Gastrocnemius medialis (tissue), 4 donors: ENCODE results near the gene RNF6. TPM values are rescaled to one million over a fixed set of nuclear protein-coding genes. Genes with fewer than 3 reads are reported as not detected.

Experiments
- ATAC-seq, 2 donors: fragments of 150-250 bp; one replicate each; pipeline ENCODE4 v1.9.1; 2016
- DNase-seq, 2 donors: peaks; one replicate each; pipeline ENCODE4 v3.0.0-alpha.2; 2019
- H3K27ac ChIP-seq, 4 donors: fragments of 200-600 bp; sonication (generic); 1 replicate in 1 of 4; 2 replicates in 3 of 4; pipeline ENCODE4 v1.5.1; 2016 to 2018; ENCODE audit warnings: mild to moderate bottlenecking in 2 of 4, moderate library complexity in 1 of 4
- H3K27me3 ChIP-seq, 3 donors: fragments of 200-600 bp; sonication (generic) in 2 of 3; 1 replicate in 1 of 3; 2 replicates in 2 of 3; pipeline versions ENCODE4 v1.5.1 to v1.6.0; 2016 to 2019; ENCODE audit warnings: mild to moderate bottlenecking in 1 of 3, moderate library complexity in 1 of 3
- H3K36me3 ChIP-seq, 2 donors: fragments of 200-600 bp; sonication (generic) in 1 of 2; one replicate each; pipeline ENCODE4 v1.5.1; 2017 to 2018
- H3K4me1 ChIP-seq, 2 donors: fragments of 200-600 bp; sonication (generic) in 1 of 2; one replicate each; pipeline ENCODE4 v1.5.1; 2016 to 2017; ENCODE audit warnings: mild to moderate bottlenecking in 2 of 2
- H3K4me3 ChIP-seq, 4 donors: fragments of 200-600 bp; sonication (generic) in 3 of 4; 1 replicate in 1 of 4; 2 replicates in 3 of 4; pipeline ENCODE4 v1.5.1; 2016 to 2019; ENCODE audit warnings: mild to moderate bottlenecking in 2 of 4
- H3K9me3 ChIP-seq, 3 donors: fragments of 200-600 bp; sonication (generic) in 2 of 3; 1 replicate in 1 of 3; 2 replicates in 2 of 3; pipeline ENCODE4 v1.5.1; 2016 to 2019
- POLR2A ChIP-seq, 2 donors: fragments of 450-650 bp; IDR thresholded peaks; one replicate each; pipeline ENCODE4 v1.6.1; 2017; ENCODE audit warnings: antibody characterized with exemption in 2 of 2, mild to moderate bottlenecking in 2 of 2, moderate library complexity in 2 of 2
- in situ Hi-C, 4 donors: fragments of 200-750 bp; cut with MboI; loops; one replicate each; pipeline versions ENCODE4 v1.15.0 to v1.8.0; 2017; ENCODE audit warnings: low sequenced_read_pairs in 4 of 4
- intact Hi-C: fragments of 100-400 bp; cut with DNase I; formaldehyde crosslinking; loops from one replicate; pipeline ENCODE4 v1.15.1; 2023; ENCODE audit warnings: low total_unique reads
- total RNA-seq, 4 donors: library from RNA; depleted of rRNA; stranded (reverse); fragments of >200 nt; gene quantifications; one replicate each; pipeline versions ENCODE4 v1.1.0 to v1.2.3, GENCODE V29; 2016
- TF ChIP-seq, protein P1 (sequence below), 5 experiments: fragments of 450-650 bp in 3 of 5; fragments of 200-600 bp in 2 of 5; sonication (generic) in 2 of 5; IDR thresholded peaks in 4 of 5; conservative IDR thresholded peaks in 1 of 5; 1 replicate in 4 of 5; 2 replicates in 1 of 5; pipeline ENCODE4 v1.5.1; 2016 to 2019; ENCODE audit warnings: antibody characterized with exemption in 5 of 5, mild to moderate bottlenecking in 3 of 5, moderate library complexity in 3 of 5

Gene RNF6
- total RNA-seq, 4 donors from 2014 or later: 28.6 to 36.1 (median 32.2) TPM

- Histone ChIP-seq H3K27me3 (no peaks in the 10 kb centered on the region), H3K36me3 (peaks cover 0 to 53% of the 10 kb centered on the region in 2 donors), H3K4me3 (no peak overlapping the region), H3K4me1 (peaks cover 15 to 34% of the 10 kb centered on the region in 2 donors), H3K9me3 (no peaks in the 10 kb centered on the region), H3K27ac (peak overlapping the region in 1 of 4 donors; percentile 93)
- DNase-seq (no peak), ATAC-seq (no peak)
- TF ChIP-seq POLR2A (IDR thresholded peaks at IDR 0.05): no peak
- TF ChIP-seq, protein P1, sequence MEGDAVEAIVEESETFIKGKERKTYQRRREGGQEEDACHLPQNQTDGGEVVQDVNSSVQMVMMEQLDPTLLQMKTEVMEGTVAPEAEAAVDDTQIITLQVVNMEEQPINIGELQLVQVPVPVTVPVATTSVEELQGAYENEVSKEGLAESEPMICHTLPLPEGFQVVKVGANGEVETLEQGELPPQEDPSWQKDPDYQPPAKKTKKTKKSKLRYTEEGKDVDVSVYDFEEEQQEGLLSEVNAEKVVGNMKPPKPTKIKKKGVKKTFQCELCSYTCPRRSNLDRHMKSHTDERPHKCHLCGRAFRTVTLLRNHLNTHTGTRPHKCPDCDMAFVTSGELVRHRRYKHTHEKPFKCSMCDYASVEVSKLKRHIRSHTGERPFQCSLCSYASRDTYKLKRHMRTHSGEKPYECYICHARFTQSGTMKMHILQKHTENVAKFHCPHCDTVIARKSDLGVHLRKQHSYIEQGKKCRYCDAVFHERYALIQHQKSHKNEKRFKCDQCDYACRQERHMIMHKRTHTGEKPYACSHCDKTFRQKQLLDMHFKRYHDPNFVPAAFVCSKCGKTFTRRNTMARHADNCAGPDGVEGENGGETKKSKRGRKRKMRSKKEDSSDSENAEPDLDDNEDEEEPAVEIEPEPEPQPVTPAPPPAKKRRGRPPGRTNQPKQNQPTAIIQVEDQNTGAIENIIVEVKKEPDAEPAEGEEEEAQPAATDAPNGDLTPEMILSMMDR (IDR thresholded peaks at IDR 0.05 in 4 of 5, conservative IDR thresholded peaks at IDR 0.05 in 1 of 5): no peak
- in situ Hi-C loops: no loop called here
- intact Hi-C loops: no loop called here
Observed at GRCh38 chr13:26219726-26220125, 2.4 kb downstream of the RNF6 start.

DNA sequence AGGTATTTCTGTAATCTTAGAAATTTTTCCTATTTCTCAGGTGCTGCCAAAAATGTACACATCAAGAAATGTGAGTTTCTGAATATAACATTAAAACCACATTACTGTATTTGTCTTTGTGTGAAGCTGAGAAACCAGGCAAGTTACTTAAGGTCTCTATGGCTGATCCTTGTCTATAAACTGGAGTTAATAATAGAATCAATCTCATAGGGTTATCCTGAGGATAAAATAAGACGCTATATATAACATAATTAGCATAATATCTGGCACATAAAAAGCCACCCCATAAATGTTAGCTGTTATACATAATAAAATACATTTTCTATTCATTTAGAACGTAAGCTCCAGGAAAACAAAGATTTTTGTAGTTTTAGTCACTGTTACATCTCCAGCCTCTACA, 6.1 kb downstream of the RNF6 start:
- Histone ChIP-seq H3K27ac (no peak overlapping the region), H3K36me3 (peaks cover 0 to 88% of the 10 kb centered on the region in 2 donors), H3K27me3 (no peaks in the 10 kb centered on the region), H3K9me3 (no peaks in the 10 kb centered on the region), H3K4me1 (peaks cover 12 to 28% of the 10 kb centered on the region in 2 donors), H3K4me3 (no peak overlapping the region)
- no peak for DNase-seq
- in situ Hi-C loops (no loop called here), intact Hi-C loops (no loop called here)
- TF ChIP-seq POLR2A (IDR thresholded peaks at IDR 0.05): no peak
- TF ChIP-seq, protein P1 (IDR thresholded peaks at IDR 0.05 in 4 of 5, conservative IDR thresholded peaks at IDR 0.05 in 1 of 5): no peak
- ATAC-seq: no peak

- peaks cover 0 to 94% of the 10 kb centered on the region in 2 donors for H3K36me3 ChIP-seq
- no peak overlapping the region for H3K4me3 ChIP-seq
- intact Hi-C loops (no loop called here), in situ Hi-C loops (no loop called here)
- no peaks in the 10 kb centered on the region for H3K27me3 ChIP-seq
- H3K27ac ChIP-seq: no peak overlapping the region
- DNase-seq (no peak), ATAC-seq (no peak)
- no peaks in the 10 kb centered on the region for H3K9me3 ChIP-seq
- no peak for TF ChIP-seq POLR2A (IDR thresholded peaks at IDR 0.05)
- TF ChIP-seq, protein P1 (IDR thresholded peaks at IDR 0.05 in 4 of 5, conservative IDR thresholded peaks at IDR 0.05 in 1 of 5): no peak
- peaks cover 0 to 9% of the 10 kb centered on the region in 2 donors for H3K4me1 ChIP-seq
Observed at GRCh38 chr13:26213982-26214381, 8.1 kb downstream of the RNF6 start.

DNA sequence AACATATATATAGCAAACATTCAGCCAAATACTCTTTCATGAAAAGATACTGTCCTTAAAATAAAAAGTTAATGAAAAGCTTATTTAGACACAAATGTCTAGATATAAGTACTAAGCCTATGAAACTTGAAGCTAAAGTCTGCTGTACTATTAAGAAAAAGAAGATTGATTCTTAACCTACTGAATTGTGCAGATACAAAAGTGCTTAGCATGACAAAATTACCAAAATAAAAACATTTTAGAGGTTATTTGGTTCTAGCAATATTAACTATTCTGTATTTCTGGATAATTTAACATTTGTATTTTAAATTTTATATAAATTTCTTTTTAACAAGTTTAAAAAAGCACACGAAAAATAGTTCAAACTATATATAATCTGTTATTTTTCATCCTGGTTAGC, 8.8 kb downstream of the RNF6 start:
- Histone ChIP-seq H3K4me1 (peaks cover 0 to 9% of the 10 kb centered on the region in 2 donors), H3K27me3 (no peaks in the 10 kb centered on the region), H3K9me3 (no peaks in the 10 kb centered on the region), H3K36me3 (peaks cover 0 to 90% of the 10 kb centered on the region in 2 donors), H3K27ac (no peak overlapping the region), H3K4me3 (no peak overlapping the region)
- no peak for ATAC-seq
- no peak for DNase-seq
- TF ChIP-seq, protein P1 (IDR thresholded peaks at IDR 0.05 in 4 of 5, conservative IDR thresholded peaks at IDR 0.05 in 1 of 5): no peak
- TF ChIP-seq POLR2A (IDR thresholded peaks at IDR 0.05): no peak
- intact Hi-C loops (no loop called here), in situ Hi-C loops (no loop called here)

GRCh38 chr13:26208287-26208686, 13.8 kb downstream of the RNF6 start:
- Histone ChIP-seq H3K27ac (no peak overlapping the region), H3K27me3 (no peaks in the 10 kb centered on the region), H3K4me1 (no peaks in the 10 kb centered on the region), H3K36me3 (peaks cover 0 to 54% of the 10 kb centered on the region in 2 donors), H3K4me3 (no peak overlapping the region), H3K9me3 (no peaks in the 10 kb centered on the region)
- ATAC-seq (no peak), DNase-seq (no peak)
- intact Hi-C loops: no loop called here
- TF ChIP-seq, protein P1 (IDR thresholded peaks at IDR 0.05 in 4 of 5, conservative IDR thresholded peaks at IDR 0.05 in 1 of 5): no peak
- TF ChIP-seq POLR2A (IDR thresholded peaks at IDR 0.05): no peak
- in situ Hi-C loops: no loop called here
